WI38 (cell line): Measurements from ENCODE around the gene PTPN3.

Source experiments
- H3K4me3 ChIP-seq: 2 replicates; pipeline ENCODE4 v1.5.1; 2011; ENCODE audit warnings: low read depth, mild to moderate bottlenecking, control low read depth, low read length
- TF ChIP-seq, protein P1 (sequence below): IDR thresholded peaks from 2 replicates; pipeline ENCODE4 v1.5.1; 2012; ENCODE audit warnings: low read depth, mild to moderate bottlenecking, control low read depth, low read length

Gene PTPN3

GRCh38 chr9:109335929-109336328, 162.2 kb downstream of the PTPN3 start:
- H3K4me3 ChIP-seq, result no peak overlapping the region
- TF ChIP-seq, protein P1, sequence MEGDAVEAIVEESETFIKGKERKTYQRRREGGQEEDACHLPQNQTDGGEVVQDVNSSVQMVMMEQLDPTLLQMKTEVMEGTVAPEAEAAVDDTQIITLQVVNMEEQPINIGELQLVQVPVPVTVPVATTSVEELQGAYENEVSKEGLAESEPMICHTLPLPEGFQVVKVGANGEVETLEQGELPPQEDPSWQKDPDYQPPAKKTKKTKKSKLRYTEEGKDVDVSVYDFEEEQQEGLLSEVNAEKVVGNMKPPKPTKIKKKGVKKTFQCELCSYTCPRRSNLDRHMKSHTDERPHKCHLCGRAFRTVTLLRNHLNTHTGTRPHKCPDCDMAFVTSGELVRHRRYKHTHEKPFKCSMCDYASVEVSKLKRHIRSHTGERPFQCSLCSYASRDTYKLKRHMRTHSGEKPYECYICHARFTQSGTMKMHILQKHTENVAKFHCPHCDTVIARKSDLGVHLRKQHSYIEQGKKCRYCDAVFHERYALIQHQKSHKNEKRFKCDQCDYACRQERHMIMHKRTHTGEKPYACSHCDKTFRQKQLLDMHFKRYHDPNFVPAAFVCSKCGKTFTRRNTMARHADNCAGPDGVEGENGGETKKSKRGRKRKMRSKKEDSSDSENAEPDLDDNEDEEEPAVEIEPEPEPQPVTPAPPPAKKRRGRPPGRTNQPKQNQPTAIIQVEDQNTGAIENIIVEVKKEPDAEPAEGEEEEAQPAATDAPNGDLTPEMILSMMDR, result no peak

GRCh38 chr9:109335121-109335520, 163.0 kb downstream of the PTPN3 start:
- TF ChIP-seq, protein P1, result no peak
- no peak overlapping the region for H3K4me3 ChIP-seq

DNA sequence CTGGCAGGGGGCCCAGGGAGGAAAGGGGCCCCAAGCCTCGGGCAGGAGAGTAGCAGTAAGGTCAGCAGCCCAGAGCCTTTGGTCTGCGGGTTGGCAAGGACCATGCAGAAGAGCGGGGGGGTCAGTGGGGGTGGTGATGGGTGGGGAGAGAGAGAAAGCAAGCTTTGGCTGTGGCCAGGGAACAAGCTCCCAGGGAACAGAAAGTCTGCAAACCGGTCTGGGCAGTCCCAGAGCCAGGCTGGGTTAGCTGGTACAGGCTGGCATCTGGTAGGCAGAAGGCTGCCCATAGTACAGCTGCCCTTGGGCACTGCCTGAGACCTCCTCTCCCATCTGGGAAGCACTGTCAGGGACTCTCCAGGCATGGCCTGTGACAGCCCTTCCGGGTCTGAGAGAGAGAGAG, 166.8 kb downstream of the PTPN3 start:
- TF ChIP-seq, protein P1, result no peak
- no peak overlapping the region for H3K4me3 ChIP-seq

DNA sequence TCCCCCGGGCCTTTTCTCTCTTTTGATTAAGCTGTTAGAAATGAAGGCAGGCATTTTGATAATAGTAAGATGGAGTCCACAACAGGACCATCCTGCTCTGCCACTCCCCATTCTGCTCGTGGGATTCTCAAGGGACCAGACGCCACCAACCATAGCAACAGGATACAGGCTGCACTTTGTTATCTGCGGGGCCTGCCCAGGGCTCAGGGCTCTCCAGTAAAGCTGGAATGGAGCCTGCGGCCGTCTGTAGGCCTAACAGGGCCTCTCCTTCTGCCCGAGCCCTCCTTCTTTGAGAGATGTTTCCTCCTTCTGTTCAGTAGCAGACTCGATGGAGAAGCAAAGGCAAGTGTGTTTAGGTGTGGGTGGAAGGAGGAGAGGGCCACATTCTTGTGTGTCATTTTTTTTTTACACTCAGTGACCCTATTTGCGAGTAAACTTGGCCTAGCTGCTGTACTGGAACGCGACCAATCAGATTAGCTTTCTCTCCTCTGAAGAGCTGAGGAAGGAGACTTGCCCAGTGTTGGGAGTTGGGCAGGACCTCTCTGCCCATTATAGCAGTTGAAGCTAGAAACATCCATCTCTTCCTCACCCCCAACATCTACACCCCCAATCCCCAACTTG, 168.4 kb downstream of the PTPN3 start:
- TF ChIP-seq, protein P1, result no peak
- H3K4me3 ChIP-seq, result no peak overlapping the region

DNA sequence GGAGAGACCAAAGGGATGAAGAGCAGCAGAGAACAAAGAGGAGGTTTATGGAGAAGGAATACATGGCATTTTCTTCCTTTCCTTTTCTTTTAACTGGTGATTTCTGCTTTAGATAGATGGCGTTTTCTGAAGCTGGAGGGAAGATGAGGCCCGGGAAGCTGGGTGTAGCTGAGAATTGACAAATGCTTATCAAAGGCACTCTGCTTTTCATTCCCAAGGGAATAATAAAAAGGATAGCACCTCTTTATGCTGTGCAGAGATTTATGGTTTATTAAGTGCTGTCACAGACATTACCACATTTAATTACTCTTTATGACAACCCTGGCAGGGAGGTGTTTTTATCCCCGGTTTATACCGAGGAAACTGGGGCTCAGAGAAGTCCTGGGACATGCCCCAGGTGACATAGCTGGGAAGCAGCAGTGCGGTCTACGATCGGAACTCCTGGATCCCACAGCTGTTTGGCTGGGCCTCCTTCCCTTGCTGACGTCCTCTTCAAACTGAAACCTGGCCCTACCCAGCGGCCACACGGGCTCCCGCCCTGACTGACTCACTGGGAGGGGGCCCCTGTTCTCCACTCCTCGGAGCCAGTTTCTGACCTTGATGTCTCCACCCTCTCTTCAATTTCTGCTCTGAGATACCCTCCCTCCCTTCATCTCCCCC, 169.0 kb downstream of the PTPN3 start:
- H3K4me3 ChIP-seq, result no peak overlapping the region
- TF ChIP-seq, protein P1, result no peak
